ENCODE results near the gene SNUPN. TPM values are rescaled to one million over a fixed set of nuclear protein-coding genes. Genes with fewer than 3 reads are reported as not detected.
"Not testable (repeated sequence)": the region's sequence is repeated elsewhere in the genome, so short reads cannot be mapped to it uniquely, and the experiment has no call there.

Gene SNUPN
- polyA plus RNA-seq, 1 experiment, result 36.6 TPM

DNA sequence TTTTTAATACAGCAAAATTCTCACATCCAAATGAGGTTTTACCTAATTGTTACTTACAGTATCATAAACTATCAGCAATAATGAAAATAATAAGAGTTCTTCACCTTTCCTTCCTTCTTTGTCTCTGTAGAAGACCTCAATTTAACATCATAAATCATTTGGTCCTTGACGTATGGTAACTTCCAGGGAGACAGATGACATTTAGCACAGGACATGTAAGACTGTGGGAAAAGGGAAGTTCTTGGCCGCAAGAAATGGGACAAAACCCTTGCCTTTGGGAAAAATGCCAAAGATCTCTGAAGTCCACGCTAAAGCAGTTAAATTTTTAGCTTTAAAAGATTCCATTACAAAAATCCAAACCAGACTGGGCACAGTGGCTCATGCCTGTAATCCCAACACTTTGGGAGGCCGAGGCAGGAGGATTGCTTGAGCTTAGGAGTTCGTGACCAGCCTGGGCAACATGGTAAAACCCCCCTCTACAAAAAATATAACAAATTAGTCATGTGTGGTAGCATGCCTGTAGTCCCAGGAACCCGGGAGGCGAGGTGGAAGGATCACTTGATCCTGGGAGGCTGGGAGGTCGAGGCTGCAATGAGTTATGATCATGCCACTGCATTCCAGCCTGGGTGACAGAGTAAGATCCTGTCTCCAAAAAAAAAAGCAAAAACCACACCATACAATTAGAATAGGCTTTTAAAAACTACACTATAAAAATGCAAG lies 55.2 kb downstream of the SNUPN start:
- Histone ChIP-seq H3K9me3 (ENCODE audit: control insufficient read depth, insufficient read depth, low read length) (no peaks in the 10 kb centered on the region), H3K27me3 (ENCODE audit: control insufficient read depth, insufficient read depth, low read length) (no peaks in the 10 kb centered on the region), H3K4me3 (ENCODE audit: low read depth, low read length) (no peak overlapping the region), H3K27ac (ENCODE audit: low read depth, low read length) (no peak overlapping the region)
- no peak for DNase-seq (ENCODE audit: low read depth, low spot score)
- CTCF ChIA-PET, result interaction anchor here (1.8 kb wide), 1 partner anchor 9 kb away, joined by 5 read pairs; the partner anchor contains the start of gene PTPN9
- TF ChIP-seq, protein P1, sequence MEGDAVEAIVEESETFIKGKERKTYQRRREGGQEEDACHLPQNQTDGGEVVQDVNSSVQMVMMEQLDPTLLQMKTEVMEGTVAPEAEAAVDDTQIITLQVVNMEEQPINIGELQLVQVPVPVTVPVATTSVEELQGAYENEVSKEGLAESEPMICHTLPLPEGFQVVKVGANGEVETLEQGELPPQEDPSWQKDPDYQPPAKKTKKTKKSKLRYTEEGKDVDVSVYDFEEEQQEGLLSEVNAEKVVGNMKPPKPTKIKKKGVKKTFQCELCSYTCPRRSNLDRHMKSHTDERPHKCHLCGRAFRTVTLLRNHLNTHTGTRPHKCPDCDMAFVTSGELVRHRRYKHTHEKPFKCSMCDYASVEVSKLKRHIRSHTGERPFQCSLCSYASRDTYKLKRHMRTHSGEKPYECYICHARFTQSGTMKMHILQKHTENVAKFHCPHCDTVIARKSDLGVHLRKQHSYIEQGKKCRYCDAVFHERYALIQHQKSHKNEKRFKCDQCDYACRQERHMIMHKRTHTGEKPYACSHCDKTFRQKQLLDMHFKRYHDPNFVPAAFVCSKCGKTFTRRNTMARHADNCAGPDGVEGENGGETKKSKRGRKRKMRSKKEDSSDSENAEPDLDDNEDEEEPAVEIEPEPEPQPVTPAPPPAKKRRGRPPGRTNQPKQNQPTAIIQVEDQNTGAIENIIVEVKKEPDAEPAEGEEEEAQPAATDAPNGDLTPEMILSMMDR (IDR thresholded peaks at IDR 0.05; ENCODE audit: low read depth, low read length), result no peak
- POLR2A ChIA-PET, result no interaction called here

DNA sequence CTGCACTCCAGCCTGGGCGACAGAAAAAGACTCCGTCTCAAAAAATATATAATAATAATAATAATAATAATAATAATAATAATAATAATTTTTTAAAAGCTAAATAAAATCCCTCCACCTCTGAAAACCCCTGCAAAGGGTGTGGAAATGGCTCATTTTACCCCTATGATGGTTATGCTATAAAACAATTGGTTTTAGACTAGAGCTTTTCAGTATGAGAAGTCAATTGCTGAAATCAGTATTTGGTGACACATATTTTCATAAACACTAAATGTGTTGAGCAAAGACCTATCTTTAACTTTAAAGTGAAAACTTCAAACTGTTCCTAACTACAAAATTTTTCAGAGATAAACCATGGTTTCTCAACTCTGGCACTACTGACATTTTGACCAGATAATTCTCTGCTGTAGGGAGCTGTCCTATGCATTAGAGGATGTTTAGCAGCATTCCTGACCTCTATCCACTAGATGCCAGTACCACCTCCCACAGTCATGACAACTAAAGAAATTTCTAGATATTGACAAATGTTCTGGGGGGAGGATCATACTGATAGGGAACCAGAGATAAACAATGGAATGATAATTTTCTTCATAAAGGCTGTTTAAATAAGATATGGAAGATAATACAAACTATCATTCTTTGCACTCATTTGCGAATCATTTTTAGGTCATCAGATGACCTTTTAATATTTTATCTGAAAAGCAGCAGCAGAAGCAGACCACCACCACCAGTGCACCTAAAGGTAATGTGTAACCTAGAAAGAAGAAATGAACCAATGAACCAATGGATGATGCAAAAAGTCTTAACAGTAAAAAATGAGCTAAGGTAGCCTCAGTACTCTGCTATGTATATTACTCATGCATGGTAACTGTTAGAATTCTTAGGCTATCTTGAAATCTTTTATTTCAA lies 60.2 kb downstream of the SNUPN start:
- H3K4me3 ChIP-seq (ENCODE audit: low read depth, low read length), result no peak overlapping the region
- H3K27me3 ChIP-seq (ENCODE audit: control insufficient read depth, insufficient read depth, low read length), result no peaks in the 10 kb centered on the region
- DNase-seq (ENCODE audit: low read depth, low spot score), result no peak
- ChIA-PET CTCF (interaction anchor here (0.9 to 1.7 kb wide), 2 partner anchors 32 to 56 kb away, joined by 3 read pairs; no protein-coding TSS in a partner anchor), POLR2A (no interaction called here)
- no peaks in the 10 kb centered on the region for H3K9me3 ChIP-seq (ENCODE audit: control insufficient read depth, insufficient read depth, low read length)
- no peak overlapping the region for H3K27ac ChIP-seq (ENCODE audit: low read depth, low read length)
- TF ChIP-seq, protein P1 (IDR thresholded peaks at IDR 0.05; ENCODE audit: low read depth, low read length), result no peak

DNA sequence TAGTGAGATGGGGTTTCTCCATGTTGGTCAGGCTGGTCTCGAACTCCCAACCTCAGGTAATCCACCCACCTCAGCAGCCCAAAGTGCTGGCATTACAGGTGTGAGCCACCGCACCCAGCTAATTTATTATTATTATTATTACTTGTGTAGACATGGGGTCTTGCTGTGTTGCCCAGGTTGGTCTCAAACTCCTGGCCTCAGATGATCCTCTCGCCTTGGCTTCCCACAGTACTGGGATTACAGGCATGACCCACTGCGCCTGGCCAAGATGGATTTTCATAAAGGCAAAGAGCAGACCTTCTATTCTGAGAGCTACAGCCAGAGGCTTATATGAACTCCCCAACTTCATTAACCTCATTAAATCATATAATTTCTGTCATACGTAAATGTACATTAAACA lies 63.6 kb downstream of the SNUPN start:
- no peak overlapping the region for H3K4me3 ChIP-seq (ENCODE audit: low read depth, low read length)
- ChIA-PET CTCF (no interaction called here), POLR2A (no interaction called here)
- TF ChIP-seq, protein P1 (IDR thresholded peaks at IDR 0.05; ENCODE audit: low read depth, low read length), result no peak
- no peaks in the 10 kb centered on the region for H3K27me3 ChIP-seq (ENCODE audit: control insufficient read depth, insufficient read depth, low read length)
- no peaks in the 10 kb centered on the region; the same call in 1 of the 2 replicates for H3K9me3 ChIP-seq (ENCODE audit: control insufficient read depth, insufficient read depth, low read length)
- H3K27ac ChIP-seq (ENCODE audit: low read depth, low read length), result no peak overlapping the region
- no peak for DNase-seq (ENCODE audit: low read depth, low spot score)

DNA sequence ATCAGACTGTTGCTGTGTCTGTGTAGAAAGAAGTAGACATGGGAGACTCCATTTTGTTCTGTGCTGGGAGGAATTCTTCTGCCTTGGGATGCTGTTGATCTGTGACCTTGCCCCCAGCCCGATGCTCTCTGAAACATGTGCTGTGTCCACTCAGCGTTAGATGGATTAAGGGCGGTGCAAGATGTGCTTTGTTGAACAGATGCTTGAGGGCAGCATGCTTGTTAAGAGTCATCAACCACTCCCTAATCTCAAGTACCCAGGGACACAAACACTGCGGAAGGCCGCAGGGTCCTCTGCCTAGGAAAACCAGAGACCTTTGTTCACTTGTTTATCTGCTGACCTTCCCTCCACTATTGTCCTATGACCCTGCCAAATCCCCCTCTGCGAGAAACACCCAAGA lies 66.2 kb downstream of the SNUPN start:
- not testable (repeated sequence) for DNase-seq (ENCODE audit: low read depth, low spot score)

DNA sequence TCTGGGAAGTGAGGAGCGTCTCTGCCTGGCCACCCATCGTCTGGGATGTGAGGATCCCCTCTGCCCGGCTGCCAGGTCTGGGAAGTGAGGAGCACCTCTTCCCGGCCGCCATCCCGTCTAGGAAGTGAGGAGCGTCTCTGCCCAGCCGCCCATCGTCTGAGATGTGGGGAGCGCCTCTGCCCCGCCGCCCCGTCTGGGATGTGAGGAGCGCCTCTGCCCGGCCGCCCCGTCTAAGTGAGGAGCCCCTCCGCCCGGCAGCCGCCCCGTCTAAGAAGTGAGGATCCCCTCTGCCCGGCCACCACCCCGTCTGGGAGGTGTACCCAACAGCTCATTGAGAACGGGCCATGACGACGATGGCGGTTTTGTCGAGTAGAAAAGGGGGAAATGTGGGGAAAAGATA lies 66.6 kb downstream of the SNUPN start:
- H3K9me3 ChIP-seq (ENCODE audit: control insufficient read depth, insufficient read depth, low read length); DNase-seq (ENCODE audit: low read depth, low spot score); H3K27me3 ChIP-seq (ENCODE audit: control insufficient read depth, insufficient read depth, low read length); CTCF ChIA-PET; POLR2A ChIA-PET; H3K27ac ChIP-seq (ENCODE audit: low read depth, low read length); H3K4me3 ChIP-seq (ENCODE audit: low read depth, low read length): not testable (repeated sequence)

More for the DNA sequence above, 66.2 kb downstream of the SNUPN start:
- H3K4me3 ChIP-seq (ENCODE audit: low read depth, low read length); H3K9me3 ChIP-seq (ENCODE audit: control insufficient read depth, insufficient read depth, low read length); POLR2A ChIA-PET; H3K27me3 ChIP-seq (ENCODE audit: control insufficient read depth, insufficient read depth, low read length); H3K27ac ChIP-seq (ENCODE audit: low read depth, low read length): not testable (repeated sequence)
- CTCF ChIA-PET, result interaction anchor here (0.7 kb wide), 1 partner anchor 37 kb away, joined by 3 read pairs; no protein-coding TSS in a partner anchor
